ENCODE results near the gene SCIN.

- no peak for TF ChIP-seq POLR2AphosphoS5 (IDR thresholded peaks at IDR 0.05; ENCODE audit: low read depth, low read length)
- 0 out of 2 replicates have a peak, but pooled peaks have one; percentile 30 for TF ChIP-seq TAF1 (IDR thresholded peaks at IDR 0.05; ENCODE audit: low read depth, low read length)
- TF ChIP-seq POU2F2 (IDR thresholded peaks at IDR 0.05; ENCODE audit: low read depth, low read length), result no peak
- TF ChIP-seq POLR2A (IDR thresholded peaks at IDR 0.05; ENCODE audit: low read depth, low read length), result no peak
- no peak for TF ChIP-seq PAX5 (IDR thresholded peaks at IDR 0.05; ENCODE audit: insufficient read depth, low read length, severe bottlenecking)
- no peak for TF ChIP-seq SPI1 (IDR thresholded peaks at IDR 0.05; ENCODE audit: low read depth, low read length)
Observed at GRCh38 chr7:12635830-12636229, 65.3 kb downstream of the SCIN start.

Data from GM12891 (cell line).